GM18873 (cell line): ENCODE measurements around the gene DFFB.
"Not testable (repeated sequence)": the region's sequence is repeated elsewhere in the genome, so short reads cannot be mapped to it uniquely, and the experiment has no call there.

Experiments used
- ATAC-seq: cut with Tn5 transposase; IDR thresholded peaks from one replicate; pipeline ENCODE4 v1.9.1; 2021; ENCODE audit warnings: mild to moderate bottlenecking, moderate library complexity, moderate number of reproducible peaks; ENCODE audit not compliant: unreplicated experiment, low FRiP score

Gene DFFB

DNA sequence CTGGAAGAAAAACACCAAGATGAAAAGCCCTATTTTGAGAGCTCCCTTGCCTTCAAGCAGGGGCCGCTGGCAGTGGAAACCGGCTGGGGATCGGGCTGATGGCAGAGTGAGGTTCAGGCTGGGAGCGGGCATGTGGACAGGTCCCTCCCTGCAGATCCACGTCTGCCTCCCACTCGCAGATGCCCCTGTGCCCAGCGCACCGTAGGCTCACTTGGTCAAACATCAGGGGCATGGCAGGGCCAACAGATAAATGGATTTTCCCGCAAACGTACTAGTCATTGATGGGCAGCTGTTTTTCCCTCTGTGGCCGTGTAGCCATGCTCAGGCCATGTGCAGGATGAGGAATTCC lies 49.4 kb downstream of the DFFB start:
- no peak for ATAC-seq

- ATAC-seq, result no peak
These were observed 49.8 kb downstream of the DFFB start for GRCh38 chr1:3907031-3907534.

GRCh38 chr1:3907621-3908165 lies 50.4 kb downstream of the DFFB start:
- no peak for ATAC-seq

- ATAC-seq, result no peak
These were observed 51.7 kb downstream of the DFFB start for GRCh38 chr1:3908886-3909517.

- ATAC-seq, result no peak
These were observed 52.3 kb downstream of the DFFB start for GRCh38 chr1:3909615-3910014.

- no peak for ATAC-seq
These were observed 52.9 kb downstream of the DFFB start for GRCh38 chr1:3910049-3910731.

- no peak for ATAC-seq
These were observed 53.9 kb downstream of the DFFB start for GRCh38 chr1:3910857-3911845.

- no peak for ATAC-seq
These were observed 54.9 kb downstream of the DFFB start for GRCh38 chr1:3911981-3912808.

DNA sequence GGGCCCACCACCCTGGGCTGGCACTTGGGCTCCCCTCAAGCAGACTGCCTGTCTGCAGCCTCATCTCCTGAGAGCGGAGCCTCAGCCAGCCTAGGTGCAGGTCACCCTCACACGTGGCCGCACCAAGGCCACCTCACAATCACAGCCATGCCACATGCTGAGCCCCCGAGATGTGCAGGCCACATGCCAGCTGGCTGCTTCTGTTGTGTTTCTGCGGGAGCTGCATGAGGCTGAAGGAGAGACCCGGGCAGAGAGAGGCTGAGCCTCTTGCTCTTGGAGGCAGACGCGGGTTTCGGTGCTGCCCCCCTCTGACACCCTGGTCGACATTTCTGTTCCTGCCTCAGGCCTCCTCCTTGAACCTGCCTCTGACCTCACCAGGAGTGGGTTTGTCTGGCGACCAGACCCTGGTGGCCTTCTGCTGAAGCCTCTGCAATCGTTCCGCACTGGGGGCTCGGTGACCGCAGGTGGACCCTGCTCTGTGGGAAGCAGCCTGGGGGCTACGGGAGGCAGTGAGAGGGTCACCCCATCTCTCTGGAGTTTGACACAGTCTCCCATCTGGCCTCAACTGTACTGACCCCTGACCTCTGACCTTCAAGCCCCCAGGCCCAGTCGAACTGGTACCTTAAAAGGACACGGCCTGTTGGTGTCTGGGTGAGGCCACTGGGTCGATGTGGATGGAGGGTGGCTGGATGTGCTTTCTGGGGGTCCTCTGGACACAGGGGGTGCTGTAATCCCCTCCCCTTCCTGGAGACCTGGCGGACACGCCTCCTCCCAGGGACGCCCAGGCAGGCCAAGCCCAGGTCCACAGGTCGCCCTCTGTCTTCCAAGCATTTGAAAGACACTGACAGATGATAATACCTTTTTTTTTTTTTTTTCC lies 55.8 kb downstream of the DFFB start:
- ATAC-seq, result no peak

- no peak for ATAC-seq
These were observed 57.1 kb downstream of the DFFB start for GRCh38 chr1:3914331-3914851.

- no peak for ATAC-seq
These were observed 57.6 kb downstream of the DFFB start for GRCh38 chr1:3914911-3915310.

DNA sequence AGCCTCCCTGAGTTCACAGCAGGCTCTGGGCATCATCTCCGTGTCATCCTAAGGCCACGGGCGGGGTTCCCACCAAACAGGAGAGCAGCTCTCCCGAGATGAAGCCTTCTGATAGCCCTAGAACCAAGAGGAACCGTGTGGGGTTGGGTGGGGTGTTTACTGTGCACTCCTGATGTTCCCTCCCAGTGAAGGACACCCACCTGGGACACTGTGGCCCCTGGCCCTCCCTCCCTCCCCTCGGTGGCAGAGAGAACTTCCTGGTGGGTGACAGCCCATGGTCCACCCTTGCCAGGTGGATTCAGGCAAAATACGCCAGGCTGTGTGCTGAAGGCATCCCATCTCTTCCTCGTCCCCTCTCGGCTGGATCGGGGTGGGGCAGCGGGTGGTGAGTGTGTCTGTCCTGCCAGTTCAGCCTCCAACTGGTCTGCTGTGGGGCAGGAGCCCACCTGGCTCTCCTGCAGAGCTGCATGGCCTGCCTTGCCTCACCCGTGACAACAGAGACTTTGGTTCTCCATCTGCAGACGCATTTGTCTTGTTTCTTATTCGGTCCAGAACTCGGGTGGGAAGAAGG lies 58.4 kb downstream of the DFFB start:
- ATAC-seq, result no peak

GRCh38 chr1:3917761-3918160 lies 60.5 kb downstream of the DFFB start:
- ATAC-seq, result no peak

DNA sequence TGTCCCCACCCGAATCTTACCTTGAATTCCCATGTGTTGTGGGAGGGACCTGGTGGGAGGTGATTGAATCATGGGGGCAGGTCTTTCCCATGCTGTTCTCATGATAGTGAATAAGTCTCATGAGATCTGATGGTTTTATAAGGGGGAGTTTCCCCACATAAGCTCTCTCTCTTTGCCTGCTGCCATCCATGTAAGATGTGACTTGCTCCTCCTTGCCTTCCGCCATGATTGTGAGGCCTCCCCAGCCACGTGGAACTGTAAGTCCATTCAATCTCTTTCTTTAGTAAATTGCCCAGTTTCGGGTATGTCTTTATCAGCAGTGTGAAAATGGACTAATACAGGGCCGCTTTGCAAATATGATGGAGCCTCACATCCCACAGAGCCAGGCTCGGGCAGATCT lies 61.1 kb downstream of the DFFB start:
- ATAC-seq, result not testable (repeated sequence)

DNA sequence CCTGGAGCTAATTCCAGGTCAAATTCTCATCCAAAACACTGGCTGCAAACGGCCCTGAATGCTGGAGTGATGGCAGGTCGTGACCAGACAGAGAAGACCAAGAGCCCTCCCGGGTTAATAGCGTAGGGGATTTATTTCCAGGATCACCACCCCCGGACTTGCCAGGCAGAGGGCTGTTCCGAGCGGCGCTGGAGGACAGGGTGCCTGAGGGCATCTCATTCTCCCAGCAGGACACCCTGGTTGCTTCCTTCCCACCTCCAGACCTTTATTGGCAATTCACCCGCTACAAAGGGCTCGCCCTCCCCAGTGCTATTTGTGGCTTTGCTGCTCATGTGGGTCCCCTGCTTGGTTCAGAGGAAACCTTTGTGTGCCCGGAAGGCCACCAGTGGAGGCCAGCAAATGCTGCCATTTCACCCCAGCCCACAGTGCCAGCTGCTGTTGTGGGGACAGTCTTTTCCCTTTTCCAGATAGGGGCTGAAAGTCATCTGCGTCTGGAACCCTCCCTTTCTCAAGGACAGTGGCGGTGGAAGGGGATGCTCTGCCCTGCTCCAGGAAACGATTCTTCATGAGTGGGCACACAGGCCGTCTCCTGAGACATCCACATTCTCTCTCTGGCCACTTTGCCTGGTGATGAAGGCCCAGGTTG lies 61.8 kb downstream of the DFFB start:
- no peak for ATAC-seq

DNA sequence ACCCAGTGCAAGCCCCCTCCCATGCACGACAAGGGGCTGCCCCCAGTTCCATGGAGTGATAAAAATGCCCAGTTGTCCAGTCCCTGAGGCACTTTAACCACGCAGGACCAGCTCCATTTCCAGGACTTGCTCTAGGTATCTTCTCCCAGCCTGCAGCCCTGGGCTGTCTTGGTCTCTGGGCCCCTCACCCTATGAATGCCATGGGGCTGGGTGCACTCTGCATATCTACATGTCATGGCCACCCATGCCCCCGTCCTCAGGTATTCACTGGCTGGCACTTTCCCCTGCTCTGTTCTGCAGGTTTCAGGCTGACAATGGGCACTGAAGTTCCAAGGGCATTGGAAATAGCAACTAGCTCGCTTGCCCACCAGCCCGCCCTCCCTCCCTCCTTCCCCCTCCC lies 62.4 kb downstream of the DFFB start:
- ATAC-seq, result no peak

DNA sequence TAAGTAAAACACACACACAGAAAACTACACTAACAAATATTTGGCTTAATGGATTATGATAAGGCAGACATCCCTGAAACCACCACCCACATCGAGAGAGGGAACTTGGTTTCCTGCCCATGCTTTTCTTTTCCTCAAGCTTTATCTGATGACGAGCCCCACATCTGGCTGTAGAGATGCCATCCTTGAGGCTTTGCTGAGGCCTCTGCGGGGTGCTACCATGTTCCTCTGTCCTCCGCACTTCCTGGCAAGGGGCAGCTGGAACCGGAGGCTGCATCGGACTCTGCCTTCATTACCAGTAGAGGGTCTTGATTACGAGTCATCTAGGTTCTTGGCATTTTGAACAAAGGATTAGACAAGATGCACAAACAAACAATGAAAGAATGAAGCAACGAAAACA lies 64.5 kb downstream of the DFFB start:
- ATAC-seq, result no peak

DNA sequence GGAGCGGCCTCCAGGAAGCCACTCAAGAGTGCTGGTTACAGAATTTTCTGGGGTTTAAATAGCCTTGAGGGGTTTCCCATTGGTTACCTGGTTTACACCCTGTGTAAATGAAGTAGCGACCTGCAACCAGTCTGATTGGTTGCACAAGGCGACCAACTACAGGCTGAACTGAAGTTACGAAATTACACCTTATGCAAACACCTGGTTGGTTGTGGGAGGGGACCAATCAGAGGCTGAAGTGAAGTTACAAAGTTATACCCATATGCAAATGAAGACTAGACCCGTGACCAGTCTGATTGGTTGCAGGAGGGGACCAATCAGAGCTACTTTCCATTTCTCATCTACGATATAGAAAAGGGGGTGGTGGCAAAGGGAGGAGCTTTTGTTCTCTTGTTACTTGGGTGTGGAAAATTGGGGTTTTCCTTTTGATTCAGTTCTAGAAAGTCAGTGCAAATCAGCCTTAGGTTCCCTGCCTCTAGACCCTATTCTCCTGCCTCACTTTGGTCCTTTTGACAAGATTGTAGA lies 65.0 kb downstream of the DFFB start:
- ATAC-seq, result no peak
